Kidney (tissue), 14 donors: ENCODE measurements around the gene NARS2. TPM values are rescaled to one million over a fixed set of nuclear protein-coding genes. Genes with fewer than 3 reads are reported as not detected.

Source experiments
- DNase-seq, 5 donors: peaks; one replicate each; pipeline ENCODE4 v3.0.0-alpha.2; 2013 to 2020
- FAIRE-seq: peaks from 2 replicates; lab custom pipeline; 2012; peaks lifted over from hg19 to GRCh38; lab: Jason Lieb, UNC
- H3K27ac ChIP-seq, 2 donors: one replicate each; pipeline ENCODE4 v1.7.0; 2013; ENCODE audit warnings: low read depth in 2 of 2, low read length in 2 of 2, inconsistent platforms in 1 of 2
- H3K27me3 ChIP-seq: one replicate; pipeline ENCODE4 v1.7.1; 2013; ENCODE audit warnings: low read length, inconsistent platforms; ENCODE audit not compliant: control insufficient read depth, insufficient read depth
- H3K36me3 ChIP-seq, 3 donors: one replicate each; pipeline versions ENCODE4 v1.7.0 to v1.7.1; 2013; ENCODE audit warnings: low read length in 3 of 3, control low read depth in 1 of 3, inconsistent platforms in 1 of 3; ENCODE audit not compliant: insufficient read depth in 3 of 3, control insufficient read depth in 2 of 3
- H3K4me1 ChIP-seq, 3 donors: one replicate each; pipeline versions ENCODE4 v1.7.0 to v1.7.1; 2013; ENCODE audit warnings: low read length in 3 of 3, inconsistent platforms in 1 of 3, low read depth in 1 of 3; ENCODE audit not compliant: control insufficient read depth in 2 of 3, insufficient read depth in 2 of 3
- H3K4me3 ChIP-seq, 3 donors: one replicate each; pipeline versions ENCODE4 v1.7.0 to v1.8.1; 2013; ENCODE audit warnings: low read length in 3 of 3, control low read depth in 1 of 3, inconsistent platforms in 1 of 3
- H3K9ac ChIP-seq, 3 donors: one replicate each; pipeline versions ENCODE4 v1.7.0 to v1.7.1; 2013; ENCODE audit warnings: low read length in 3 of 3, control low read depth in 1 of 3, inconsistent platforms in 1 of 3
- H3K9me3 ChIP-seq, 3 donors: one replicate each; pipeline versions ENCODE4 v1.7.0 to v1.7.1; 2013; ENCODE audit warnings: low read length in 3 of 3, control low read depth in 1 of 3, inconsistent platforms in 1 of 3; ENCODE audit not compliant: control insufficient read depth in 2 of 3, insufficient read depth in 1 of 3
- intact Hi-C: fragments of 100-400 bp; cut with DNase I; formaldehyde crosslinking; loops from one replicate; pipeline ENCODE4 v1.11.1; 2022
- polyA plus RNA-seq: library from polyadenylated mRNA; stranded (reverse); fragments of 350-450 nt; fragmentation: Illumina TruSeq; extraction: RNeasy Lipid Tissue Mini Kit (QIAGEN cat#74804); gene quantifications from one replicate; pipeline ENCODE4 v1.2.3, GENCODE V29; 2014; ENCODE audit warnings: low read depth, low replicate concordance; ENCODE audit not compliant: insufficient read depth
- total RNA-seq: library from RNA; stranded (reverse); fragmentation: NEBNext Ultra II Directional; extraction: Animal tissue kit (Norgen Biotek cat#: 25700); gene quantifications from one replicate; pipeline ENCODE4 v1.2.1, GENCODE V29; 2021
- TF ChIP-seq, protein P1 (sequence below): IDR thresholded peaks from 3 replicates; pipeline ENCODE4 v1.5.1; 2012; ENCODE audit warnings: mild to moderate bottlenecking, moderate library complexity, borderline replicate concordance; ENCODE audit not compliant: insufficient read depth; ENCODE audit errors: extremely low read depth
- donor health status: control.
- donor health status: control.
- donor health status: control.
- donor health status: control.
- donor health status: control.
- donor health status: DM: yes; HTN: yes; CAD: no.
- donor health status: Normal renal cell carcinoma (clear cell type).

NARS2 gene
- total and polyA plus RNA-seq, 2 donors from 2014 or later: 13.0 to 13.2 TPM

DNA sequence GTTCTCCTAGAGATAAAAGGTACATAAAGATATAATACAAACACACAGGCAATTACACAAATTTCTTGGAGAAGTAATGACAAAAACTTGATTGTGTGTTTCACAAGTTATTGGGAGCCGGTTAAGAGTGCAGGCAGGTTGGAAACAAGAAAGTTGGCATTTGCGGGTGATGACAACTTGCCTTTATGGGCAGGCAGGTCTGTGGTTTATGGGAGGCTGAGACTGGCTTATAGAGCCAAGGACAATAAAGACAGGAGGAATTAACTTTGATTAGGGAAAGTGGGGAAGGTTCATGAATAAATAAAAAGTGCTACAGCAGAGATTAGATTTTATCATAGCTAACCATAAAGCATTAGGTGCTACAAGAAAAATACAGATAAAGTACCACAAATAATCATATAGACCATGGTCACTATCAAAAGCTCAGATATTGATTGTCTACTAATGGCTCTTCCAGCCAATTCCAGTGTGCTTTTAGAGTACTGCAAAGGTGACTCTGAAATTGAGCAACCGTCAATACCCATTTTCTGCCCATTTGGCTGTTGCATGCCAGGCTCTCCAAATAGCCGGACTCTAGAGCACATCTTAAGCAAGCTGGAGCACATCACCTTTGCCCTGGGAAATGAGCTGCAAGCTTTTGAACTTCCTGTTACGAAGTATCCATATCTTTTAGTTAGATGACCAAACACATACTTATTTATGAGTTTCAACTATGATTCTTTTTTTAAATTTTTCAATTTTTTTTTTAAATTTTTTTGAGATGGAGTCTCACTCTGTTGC is 123.1 kb downstream of the NARS2 start:
- no peaks in the 10 kb centered on the region for H3K9me3 ChIP-seq
- no peaks in the 10 kb centered on the region for H3K27me3 ChIP-seq
- H3K27ac ChIP-seq: no peak overlapping the region
- H3K4me3 ChIP-seq: no peak overlapping the region
- no peak for DNase-seq
- TF ChIP-seq, protein P1, sequence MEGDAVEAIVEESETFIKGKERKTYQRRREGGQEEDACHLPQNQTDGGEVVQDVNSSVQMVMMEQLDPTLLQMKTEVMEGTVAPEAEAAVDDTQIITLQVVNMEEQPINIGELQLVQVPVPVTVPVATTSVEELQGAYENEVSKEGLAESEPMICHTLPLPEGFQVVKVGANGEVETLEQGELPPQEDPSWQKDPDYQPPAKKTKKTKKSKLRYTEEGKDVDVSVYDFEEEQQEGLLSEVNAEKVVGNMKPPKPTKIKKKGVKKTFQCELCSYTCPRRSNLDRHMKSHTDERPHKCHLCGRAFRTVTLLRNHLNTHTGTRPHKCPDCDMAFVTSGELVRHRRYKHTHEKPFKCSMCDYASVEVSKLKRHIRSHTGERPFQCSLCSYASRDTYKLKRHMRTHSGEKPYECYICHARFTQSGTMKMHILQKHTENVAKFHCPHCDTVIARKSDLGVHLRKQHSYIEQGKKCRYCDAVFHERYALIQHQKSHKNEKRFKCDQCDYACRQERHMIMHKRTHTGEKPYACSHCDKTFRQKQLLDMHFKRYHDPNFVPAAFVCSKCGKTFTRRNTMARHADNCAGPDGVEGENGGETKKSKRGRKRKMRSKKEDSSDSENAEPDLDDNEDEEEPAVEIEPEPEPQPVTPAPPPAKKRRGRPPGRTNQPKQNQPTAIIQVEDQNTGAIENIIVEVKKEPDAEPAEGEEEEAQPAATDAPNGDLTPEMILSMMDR: no peak
- H3K4me1 ChIP-seq: no peaks in the 10 kb centered on the region
- H3K36me3 ChIP-seq: no peaks in the 10 kb centered on the region
- intact Hi-C loops: no loop called here
- FAIRE-seq: no peak
- H3K9ac ChIP-seq: no peak overlapping the region

DNA sequence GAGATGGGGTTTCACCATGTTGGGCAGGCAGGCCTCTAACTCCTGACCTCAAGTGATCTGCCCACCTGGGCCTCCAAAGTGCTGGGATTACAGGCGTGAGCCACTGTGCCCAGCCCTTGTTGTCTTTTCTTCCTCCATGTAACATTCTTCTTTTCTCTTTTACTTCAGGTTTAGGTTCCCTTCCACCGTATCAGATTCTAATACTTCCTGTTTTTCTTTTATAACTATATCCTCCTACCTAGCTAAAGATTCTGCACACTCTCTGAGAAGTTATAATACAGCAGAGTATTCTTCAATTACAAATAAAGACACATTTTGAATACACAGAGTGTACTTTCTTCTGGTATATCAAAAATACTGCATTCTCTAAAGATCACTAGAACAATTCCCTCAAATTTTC is 123.8 kb downstream of the NARS2 start:
- H3K27me3 ChIP-seq: no peaks in the 10 kb centered on the region
- H3K9ac ChIP-seq: no peak overlapping the region
- DNase-seq: no peak
- FAIRE-seq: no peak
- H3K4me3 ChIP-seq: no peak overlapping the region
- intact Hi-C loops: no loop called here
- H3K4me1 ChIP-seq: no peaks in the 10 kb centered on the region
- TF ChIP-seq, protein P1: no peak
- no peak overlapping the region for H3K27ac ChIP-seq
- H3K36me3 ChIP-seq: no peaks in the 10 kb centered on the region
- H3K9me3 ChIP-seq: no peaks in the 10 kb centered on the region

DNA sequence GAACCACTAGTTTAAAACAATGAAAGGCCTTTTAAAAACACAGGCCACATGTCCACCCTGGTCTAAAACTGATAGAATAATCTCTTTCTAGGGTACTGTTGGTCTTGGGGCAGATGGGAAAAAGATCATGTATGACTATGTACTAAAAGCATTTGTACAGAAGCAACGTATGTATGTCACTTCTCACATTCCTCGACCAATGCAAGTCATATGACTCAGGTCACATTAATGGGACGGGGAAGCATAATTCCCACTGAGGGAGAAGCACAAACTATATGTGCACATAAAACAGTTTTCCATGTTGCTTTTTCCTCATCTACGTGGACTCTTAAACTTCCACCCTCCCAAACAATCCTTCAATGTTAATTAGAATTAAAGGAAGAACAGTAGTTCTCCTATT is 124.8 kb downstream of the NARS2 start:
- TF ChIP-seq, protein P1: no peak
- H3K4me1 ChIP-seq: no peaks in the 10 kb centered on the region
- H3K27ac ChIP-seq: no peak overlapping the region
- DNase-seq (no peak), FAIRE-seq (no peak)
- H3K9me3 ChIP-seq: no peaks in the 10 kb centered on the region
- H3K9ac ChIP-seq: no peak overlapping the region
- no peaks in the 10 kb centered on the region for H3K36me3 ChIP-seq
- no peak overlapping the region for H3K4me3 ChIP-seq
- no peaks in the 10 kb centered on the region for H3K27me3 ChIP-seq
- intact Hi-C loops: no loop called here
